IMR-90 (cell line): Measurements from ENCODE around the gene MAST3. TPM values are rescaled to one million over a fixed set of nuclear protein-coding genes. Genes with fewer than 3 reads are reported as not detected.

Source experiments
- ATAC-seq: fragments of 200-7000 bp; cut with Tn5 transposase; 2 replicates; pipeline ENCODE4 v1.9.1; 2020; ENCODE audit warnings: low read depth, mild to moderate bottlenecking, moderate library complexity
- BruUV-seq: library from RNA; stranded (reverse); fragments of 400-500 nt; replicated peaks from 2 replicates; lab custom pipeline; 2021; lab: Mats Ljungman, UMichigan
- CTCF ChIA-PET: fragments of 300-600 bp; formaldehyde crosslinking; extraction: SDS; loops from one replicate; lab custom pipeline; 2021; ENCODE audit warnings: antibody characterized with exemption; lab: Yijun Ruan, JAX
- POLR2A ChIA-PET: fragments of 300-600 bp; sonication (Branson Sonifier 250); formaldehyde crosslinking; loops from one replicate; lab custom pipeline; 2022; ENCODE audit warnings: antibody characterized with exemption; ENCODE audit not compliant: unreplicated experiment; lab: Charles Lee
- DNase-seq: peaks from one replicate; pipeline ENCODE4 v3.0.0; 2013
- H2AFZ ChIP-seq: replicated peaks from 2 replicates; pipeline ENCODE3; 2013; ENCODE audit warnings: low read length, mild to moderate bottlenecking; ENCODE audit not compliant: poor library complexity
- H2AK5ac ChIP-seq: 2 replicates; pipeline ENCODE4 v1.6.1; 2013; ENCODE audit warnings: low read depth, low read length, inconsistent platforms
- H2AK9ac ChIP-seq: replicated peaks from 2 replicates; pipeline ENCODE3; 2013; ENCODE audit warnings: mild to moderate bottlenecking, low read depth, low read length, moderate library complexity; ENCODE audit not compliant: poor library complexity
- H2BK120ac ChIP-seq: 2 replicates; pipeline ENCODE4 v1.6.1; 2013; ENCODE audit warnings: low read depth, low read length, inconsistent platforms
- H2BK15ac ChIP-seq: 3 replicates; pipeline ENCODE4 v1.6.1; 2013; ENCODE audit warnings: low read depth, low read length, inconsistent platforms
- H2BK20ac ChIP-seq: 2 replicates; pipeline ENCODE4 v1.6.1; 2013; ENCODE audit warnings: low read depth, mild to moderate bottlenecking, inconsistent platforms, low read length, moderate library complexity
- H2BK5ac ChIP-seq: 2 replicates; pipeline ENCODE4 v1.6.1; 2013; ENCODE audit warnings: mild to moderate bottlenecking, low read depth, low read length, inconsistent platforms; ENCODE audit not compliant: poor library complexity, severe bottlenecking
- H3K14ac ChIP-seq: replicated peaks from 2 replicates; pipeline ENCODE4 v1.6.1; 2013; ENCODE audit warnings: low read depth, low read length, inconsistent platforms
- H3K18ac ChIP-seq: 2 replicates; pipeline ENCODE4 v1.6.1; 2013; ENCODE audit warnings: low read depth, low read length, control low read depth
- H3K23ac ChIP-seq: 2 replicates; pipeline ENCODE4 v1.6.1; 2013; ENCODE audit warnings: low read depth, low read length, inconsistent platforms
- H3K27ac ChIP-seq: 2 replicates; pipeline ENCODE4 v1.5.1; 2013; ENCODE audit warnings: mild to moderate bottlenecking, control low read depth, low read length; ENCODE audit not compliant: insufficient read depth
- H3K27me3 ChIP-seq: 2 replicates; pipeline ENCODE4 v1.6.1; 2013; ENCODE audit warnings: low read length; ENCODE audit not compliant: control insufficient read depth, insufficient read depth
- H3K36me3 ChIP-seq: 2 replicates; pipeline ENCODE4 v1.6.1; 2013; ENCODE audit warnings: low read length, mixed read lengths; ENCODE audit not compliant: control insufficient read depth, insufficient read depth
- H3K4ac ChIP-seq: 2 replicates; pipeline ENCODE4 v1.6.1; 2013; ENCODE audit warnings: low read depth, low read length, inconsistent platforms
- H3K4me1 ChIP-seq: 2 replicates; pipeline ENCODE4 v1.6.1; 2013; ENCODE audit warnings: low read length, mixed read lengths; ENCODE audit not compliant: control insufficient read depth, insufficient read depth
- H3K4me2 ChIP-seq: 2 replicates; pipeline ENCODE4 v1.6.1; 2013; ENCODE audit warnings: low read depth, mild to moderate bottlenecking, control low read depth, low read length, moderate library complexity
- H3K4me3 ChIP-seq: 2 replicates; pipeline ENCODE4 v1.5.1; 2013; ENCODE audit warnings: low read depth, mild to moderate bottlenecking, control low read depth, low read length, moderate library complexity; ENCODE audit not compliant: insufficient read depth
- H3K56ac ChIP-seq: 2 replicates; pipeline ENCODE4 v1.6.1; 2013; ENCODE audit warnings: low read length, inconsistent platforms; ENCODE audit not compliant: insufficient read depth; ENCODE audit errors: extremely low read depth
- H3K79me1 ChIP-seq, 2 experiments: 2 replicates each; pipeline ENCODE4 v1.6.1; 2013; ENCODE audit warnings: low read length in 2 of 2, inconsistent platforms in 1 of 2, low read depth in 1 of 2
- H3K9ac ChIP-seq: 2 replicates; pipeline ENCODE4 v1.6.1; 2013; ENCODE audit warnings: low read depth, low read length, control low read depth
- H3K9me1 ChIP-seq: 2 replicates; pipeline ENCODE4 v1.6.1; 2013; ENCODE audit warnings: low read length, inconsistent platforms; ENCODE audit not compliant: insufficient read depth
- H3K9me3 ChIP-seq: 2 replicates; pipeline ENCODE4 v1.6.1; 2013; ENCODE audit warnings: low read length; ENCODE audit not compliant: control insufficient read depth, insufficient read depth
- H4K20me1 ChIP-seq: 2 replicates; pipeline ENCODE4 v1.6.1; 2013; ENCODE audit warnings: low read length, inconsistent platforms; ENCODE audit not compliant: insufficient read depth
- H4K5ac ChIP-seq: 2 replicates; pipeline ENCODE4 v1.6.1; 2013; ENCODE audit warnings: mild to moderate bottlenecking, low read depth, low read length, control low read depth
- H4K8ac ChIP-seq, 2 experiments: 2 replicates each; pipeline ENCODE4 v1.6.1; 2013; ENCODE audit warnings: low read depth in 2 of 2, low read length in 2 of 2, control low read depth in 1 of 2, inconsistent platforms in 1 of 2
- H4K91ac ChIP-seq: 2 replicates; pipeline ENCODE4 v1.6.1; 2013; ENCODE audit warnings: low read depth, low read length, inconsistent platforms; ENCODE audit not compliant: insufficient read depth
- CEBPB ChIP-seq: IDR thresholded peaks from 2 replicates; pipeline ENCODE4 v1.6.1; 2012; ENCODE audit warnings: low read depth, low read length, improper control_type of control experiment
- CHD1 ChIP-seq: IDR thresholded peaks from 2 replicates; pipeline ENCODE4 v1.6.1; 2012; ENCODE audit warnings: low read depth, low read length, improper control_type of control experiment
- CTCF ChIP-seq: conservative IDR thresholded peaks from 2 replicates; pipeline ENCODE4 v1.5.1; 2012; ENCODE audit warnings: mild to moderate bottlenecking, low read depth, low read length, improper control_type of control experiment
- FOS ChIP-seq: fragments of 150-350 bp; IDR thresholded peaks from 2 replicates; pipeline ENCODE4 v1.6.1; 2016; ENCODE audit warnings: low read depth, low read length
- MAFK ChIP-seq: IDR thresholded peaks from 2 replicates; pipeline ENCODE4 v1.6.1; 2012; ENCODE audit warnings: low read depth, low read length, improper control_type of control experiment
- MAZ ChIP-seq: IDR thresholded peaks from 2 replicates; pipeline ENCODE4 v1.6.1; 2012; ENCODE audit warnings: low read depth, mild to moderate bottlenecking, low read length, improper control_type of control experiment, moderate library complexity, borderline replicate concordance
- MXI1 ChIP-seq: IDR thresholded peaks from 2 replicates; pipeline ENCODE4 v1.6.1; 2012; ENCODE audit warnings: low read depth, mild to moderate bottlenecking, low read length, moderate library complexity, borderline replicate concordance
- NFE2L2 ChIP-seq: fragments of 150-350 bp; IDR thresholded peaks from 2 replicates; pipeline ENCODE4 v1.6.1; 2016; ENCODE audit warnings: low read depth, mild to moderate bottlenecking, low read length
- POLR2A ChIP-seq: IDR thresholded peaks from 2 replicates; pipeline ENCODE4 v1.6.1; 2012; ENCODE audit warnings: mild to moderate bottlenecking, low read depth, low read length
- RAD21 ChIP-seq: IDR thresholded peaks from 2 replicates; pipeline ENCODE4 v1.6.1; 2012; ENCODE audit warnings: low read length, improper control_type of control experiment
- RCOR1 ChIP-seq: IDR thresholded peaks from 2 replicates; pipeline ENCODE4 v1.6.1; 2012; ENCODE audit warnings: mild to moderate bottlenecking, low read length, improper control_type of control experiment; ENCODE audit not compliant: insufficient replicate concordance
- RFX5 ChIP-seq: IDR thresholded peaks from 2 replicates; pipeline ENCODE4 v1.8.0; 2012; ENCODE audit warnings: low read depth, mild to moderate bottlenecking, low read length, moderate library complexity
- SMC3 ChIP-seq: fragments of 150-350 bp; IDR thresholded peaks from 2 replicates; pipeline ENCODE4 v1.6.1; 2016; ENCODE audit warnings: low read depth, mild to moderate bottlenecking, antibody characterized with exemption, low read length, moderate library complexity
- WGBS, 2 experiments: methylation state at CpG; one replicate each; pipeline versions ENCODE4 v1.1.5 to v1.1.7; 2013; ENCODE audit warnings: missing lambda C conversion rate in 2 of 2; ENCODE audit not compliant: insufficient read length in 1 of 2; ENCODE audit errors: extremely low coverage in 2 of 2; 5-methylcytosine and 5-hydroxymethylcytosine counted together
- dilution Hi-C: fragments of 300-500 bp; cut with HindIII; formaldehyde crosslinking; loops from one replicate; pipeline ENCODE4 v1.14.3; 2018; ENCODE audit warnings: low sequenced_read_pairs; ENCODE audit not compliant: unreplicated experiment
- in situ Hi-C: fragments of 300-500 bp; cut with MboI; formaldehyde crosslinking; loops from 3 replicates; pipeline ENCODE4 v1.14.3; 2019; ENCODE audit warnings: low sequenced_read_pairs, inconsistent platforms, mixed read lengths
- intact Hi-C: fragments of 100-400 bp; cut with micrococcal nuclease; formaldehyde crosslinking; loops from 2 replicates; pipeline ENCODE4 v1.10.0; 2022
- polyA plus RNA-seq, 3 experiments: library from polyadenylated mRNA; depleted of rRNA; stranded (reverse); fragments of >200 nt; gene quantifications; 2 replicates each; pipeline ENCODE4 v1.2.3, GENCODE V29; 2012; ENCODE audit warnings: low replicate concordance in 1 of 3
- total RNA-seq: library from RNA; depleted of rRNA; stranded (reverse); fragments of >200 nt; gene quantifications from 2 replicates; pipeline ENCODE4 v1.2.3, GENCODE V29; 2012
- TF ChIP-seq, protein P1 (sequence below): fragments of 150-350 bp; IDR thresholded peaks from 2 replicates; pipeline ENCODE4 v1.6.1; 2016; ENCODE audit warnings: low read depth, mild to moderate bottlenecking, low read length, moderate library complexity, borderline replicate concordance

Gene MAST3
- total and polyA plus RNA-seq, 2 of the 4 experiments (the other 2 are of a cell fraction) = 1.3 to 4.3 TPM

- DNase-seq = peak; percentile 100
- peak within 1 kb of the TSS; percentile 50 for H3K9ac ChIP-seq
- H2AK9ac ChIP-seq = peak within 1 kb of the TSS; percentile 77
- H2BK20ac ChIP-seq = no peak within 1 kb of the TSS
- H3K9me1 ChIP-seq = peaks cover 8% of the 10 kb centered on the region; the same call in 1 of the 2 replicates
- H3K4me1 ChIP-seq = peaks cover 8% of the 10 kb centered on the region
- WGBS, 2 experiments = 0% methylated on average over 41 of the region's 74 CpGs; no CpG with 5 or more reads in 1 of the 2 experiments
- peak within 1 kb of the TSS; percentile 97 for H2AFZ ChIP-seq
- peak within 1 kb of the TSS; percentile 30 for H3K27ac ChIP-seq
- H3K36me3 ChIP-seq = peaks cover 15% of the 10 kb centered on the region
- H2AK5ac ChIP-seq = peak within 1 kb of the TSS; percentile 24; the same call in 1 of the 2 replicates
- no peak within 1 kb of the TSS for H2BK120ac ChIP-seq
- no peaks in the 10 kb centered on the region for H3K27me3 ChIP-seq
- no peaks in the 10 kb centered on the region for H3K9me3 ChIP-seq
- no TSS peak for BruUV-seq
- peaks cover 7 to 15% of the 10 kb centered on the region in 2 experiments; a peak in 3 of 4 replicates for H3K79me1 ChIP-seq
- peaks cover 8% of the 10 kb centered on the region for H4K20me1 ChIP-seq
- ATAC-seq = peak; percentile 93
- CTCF ChIA-PET = interaction anchor here (1.3 kb wide), 3 partner anchors 22 to 59 kb away, joined by 4 to 6 read pairs (median 4); no protein-coding TSS in a partner anchor
- POLR2A ChIA-PET = interaction anchor here (0.7 to 2.2 kb wide), 2 partner anchors 10 to 89 kb away, joined by 3 to 5 read pairs; partner anchors contain the start of gene JUND
- no peak within 1 kb of the TSS for H3K18ac ChIP-seq
- intact Hi-C loops = loop anchor here (1.0 kb wide), 2 partner anchors 11 to 58 kb away; partner anchors contain the start of gene RAB3A
- peak within 1 kb of the TSS; percentile 21 for H2BK5ac ChIP-seq
- dilution Hi-C loops = no loop called here
- peak within 1 kb of the TSS; percentile 52 for H4K91ac ChIP-seq
- peak within 1 kb of the TSS; percentile 63 for H3K56ac ChIP-seq
- in situ Hi-C loops = loop anchor here (10.0 kb wide), 2 partner anchors 132 to 222 kb away; partner anchors contain the start of genes LSM4 and SSBP4
- H3K4me2 ChIP-seq = peak within 1 kb of the TSS; percentile 90
- H2BK15ac ChIP-seq = no peak within 1 kb of the TSS
- peak within 1 kb of the TSS; percentile 36 to 81; a peak in 3 of 4 replicates for H4K8ac ChIP-seq
- H3K4me3 ChIP-seq = peak within 1 kb of the TSS; percentile 63
- peak within 1 kb of the TSS; percentile 49 for H3K4ac ChIP-seq
- peak within 1 kb of the TSS; percentile 72 for H3K14ac ChIP-seq
- peak within 1 kb of the TSS; percentile 81 for H3K23ac ChIP-seq
- H4K5ac ChIP-seq = no peak within 1 kb of the TSS
- TF ChIP-seq SMC3 (no peak), CHD1 (no peak), MAZ (peak; percentile 96), RCOR1 (no peak), RFX5 (peak; percentile 78), MAFK (no peak), CTCF (no peak), POLR2A (peak; percentile 80), MXI1 (peak; percentile 81; the same call in 1 of the 2 replicates), NFE2L2 (no peak), CEBPB (peak; percentile 73), FOS (peak; percentile 79), RAD21 (no peak)
- TF ChIP-seq, protein P1, sequence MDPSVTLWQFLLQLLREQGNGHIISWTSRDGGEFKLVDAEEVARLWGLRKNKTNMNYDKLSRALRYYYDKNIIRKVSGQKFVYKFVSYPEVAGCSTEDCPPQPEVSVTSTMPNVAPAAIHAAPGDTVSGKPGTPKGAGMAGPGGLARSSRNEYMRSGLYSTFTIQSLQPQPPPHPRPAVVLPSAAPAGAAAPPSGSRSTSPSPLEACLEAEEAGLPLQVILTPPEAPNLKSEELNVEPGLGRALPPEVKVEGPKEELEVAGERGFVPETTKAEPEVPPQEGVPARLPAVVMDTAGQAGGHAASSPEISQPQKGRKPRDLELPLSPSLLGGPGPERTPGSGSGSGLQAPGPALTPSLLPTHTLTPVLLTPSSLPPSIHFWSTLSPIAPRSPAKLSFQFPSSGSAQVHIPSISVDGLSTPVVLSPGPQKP = no peak
These were observed 95.3 kb downstream of the MAST3 start, which contains the start of gene MPV17L2 for GRCh38 chr19:18192673-18193387. Gene MPV17L2, plus strand, starts transcription at chr19:18193218. Its CDS starts 64 bp downstream, at chr19:18193282.
